GM21825 (cell line): Measurements from ENCODE around the gene TMEM91.

Source experiments
- ATAC-seq: cut with Tn5 transposase; IDR thresholded peaks from one replicate; pipeline ENCODE4 v1.9.1; 2021; ENCODE audit warnings: mild to moderate bottlenecking, moderate library complexity; ENCODE audit not compliant: unreplicated experiment

Gene TMEM91

DNA sequence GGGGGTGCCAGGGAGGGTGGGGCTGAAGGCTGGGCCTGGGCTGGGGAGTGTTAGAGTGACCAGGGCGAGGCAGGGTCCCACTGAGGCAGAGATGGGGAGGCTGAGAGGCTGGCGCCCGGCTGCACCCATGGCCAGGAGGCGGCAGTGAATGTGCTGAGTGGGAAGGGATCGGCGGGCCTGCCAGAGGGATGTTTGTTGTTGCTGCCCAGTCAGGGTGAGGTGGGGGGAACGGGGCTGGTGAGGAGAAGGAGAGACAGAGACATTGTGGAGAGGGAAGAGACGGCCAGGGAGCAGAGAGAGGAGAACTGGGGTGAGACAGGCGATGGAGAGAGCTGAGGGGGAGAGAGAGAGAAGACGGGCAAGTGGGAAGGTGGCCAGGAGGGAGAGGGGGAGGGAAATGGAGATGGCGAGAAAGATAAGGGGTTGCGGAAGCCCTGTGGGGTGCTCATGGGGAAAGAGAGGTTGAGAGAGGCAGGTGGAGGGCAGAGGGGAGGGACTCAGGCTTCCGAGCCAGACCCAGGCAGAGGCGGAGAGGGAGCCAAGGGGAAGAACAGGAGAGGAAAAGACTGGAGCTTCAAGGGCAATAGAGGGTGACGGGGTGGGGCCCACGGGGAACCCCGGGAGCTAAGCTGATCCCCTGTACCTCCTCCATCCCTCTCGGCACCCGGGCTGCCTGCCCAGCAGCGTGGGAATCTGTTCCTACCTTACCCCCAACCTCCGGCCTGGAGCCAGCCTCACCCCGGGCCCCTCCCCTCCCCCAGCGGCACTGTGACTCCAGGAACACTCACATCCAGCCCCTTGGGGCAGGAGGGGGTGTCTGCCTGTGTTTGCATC, 51.5 kb downstream of the TMEM91 start:
- ATAC-seq: no peak

GRCh38 chr19:41428481-41428859, 52.1 kb downstream of the TMEM91 start:
- no peak for ATAC-seq

DNA sequence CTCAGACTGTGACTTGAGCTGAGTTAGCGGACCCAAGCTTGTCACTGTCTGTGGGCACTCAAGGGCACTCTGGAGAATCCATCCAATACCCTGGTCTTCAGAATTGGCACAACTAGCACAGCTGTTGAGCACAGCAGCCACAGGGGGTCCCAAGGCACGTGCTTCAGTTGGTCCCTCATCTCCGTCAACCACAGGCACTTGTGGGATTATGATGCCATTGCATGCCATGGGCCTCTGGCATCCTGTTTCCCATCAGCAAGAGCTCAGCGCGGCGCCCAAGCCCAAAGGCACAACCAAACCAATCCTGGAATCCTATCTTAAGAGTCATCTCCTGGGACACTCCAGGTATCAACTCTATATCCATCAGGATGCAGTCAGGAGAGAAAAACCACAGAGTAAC, 54.6 kb downstream of the TMEM91 start:
- ATAC-seq: no peak

DNA sequence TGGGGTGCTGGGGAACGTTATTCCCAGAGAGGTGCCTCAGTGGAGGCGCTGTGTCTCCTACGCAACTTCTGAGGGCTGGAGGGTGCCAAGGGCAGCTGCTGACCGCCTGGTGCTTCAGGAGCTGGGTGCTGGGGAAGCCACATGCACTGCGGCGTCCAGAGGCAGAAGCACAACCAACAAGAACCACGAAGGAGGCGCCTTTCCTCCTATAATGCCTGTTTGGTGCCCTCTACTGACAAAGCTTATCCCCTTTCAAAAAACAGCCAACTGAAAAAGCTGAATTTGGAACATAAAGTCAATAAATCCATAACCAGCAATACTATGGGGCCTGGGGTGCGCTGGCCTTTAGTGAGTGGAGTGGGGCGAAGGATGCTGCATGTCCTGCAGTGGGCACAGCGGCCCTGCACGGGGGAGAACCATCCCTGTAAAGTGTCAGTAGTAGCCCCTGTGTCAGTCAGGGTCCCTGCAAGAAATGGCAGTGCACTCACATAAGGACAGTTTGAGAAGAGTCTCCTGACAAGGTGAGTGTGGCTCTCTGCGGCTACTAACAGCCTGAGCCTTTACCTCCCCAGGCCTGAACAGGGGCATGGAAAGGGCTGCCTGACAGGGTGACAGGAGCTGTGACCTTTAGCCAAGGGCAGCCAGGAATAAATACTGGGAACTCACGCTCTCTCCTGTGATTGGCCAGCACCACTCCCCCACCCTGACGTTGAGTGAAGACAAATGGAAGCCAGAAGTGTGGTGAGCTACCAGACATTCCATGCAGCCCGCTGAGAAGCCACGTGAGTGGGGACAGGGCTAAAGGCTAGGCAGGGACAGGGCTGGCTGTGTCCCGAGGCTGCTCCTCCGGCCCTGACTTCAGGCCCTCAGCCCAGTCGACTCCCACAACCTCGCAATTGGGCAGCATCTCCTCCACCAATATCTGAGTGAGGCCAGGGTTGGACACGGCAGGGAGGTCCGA, 55.4 kb downstream of the TMEM91 start:
- ATAC-seq: no peak

DNA sequence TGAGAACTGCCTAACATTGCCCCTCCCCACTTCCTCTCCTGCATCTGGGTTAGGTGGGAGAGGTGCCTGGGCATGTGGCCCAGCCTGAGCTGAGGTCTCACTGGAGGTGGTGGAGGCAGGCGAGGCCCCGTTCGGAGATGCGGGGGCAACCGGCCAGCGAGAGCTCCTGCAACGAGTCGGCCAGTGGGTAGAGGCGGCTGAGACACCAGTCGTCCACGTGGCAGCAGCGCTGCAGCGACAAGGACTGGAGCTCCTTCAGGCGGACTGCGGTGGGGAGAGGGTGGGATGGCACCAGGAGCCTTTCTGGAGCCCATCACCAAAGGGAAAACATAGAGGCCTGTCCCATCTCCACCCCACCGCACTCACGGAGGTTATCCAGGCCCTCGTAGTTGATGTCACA, 56.8 kb downstream of the TMEM91 start:
- no peak for ATAC-seq
